Measurements from ENCODE around the gene DMXL2.

DNA sequence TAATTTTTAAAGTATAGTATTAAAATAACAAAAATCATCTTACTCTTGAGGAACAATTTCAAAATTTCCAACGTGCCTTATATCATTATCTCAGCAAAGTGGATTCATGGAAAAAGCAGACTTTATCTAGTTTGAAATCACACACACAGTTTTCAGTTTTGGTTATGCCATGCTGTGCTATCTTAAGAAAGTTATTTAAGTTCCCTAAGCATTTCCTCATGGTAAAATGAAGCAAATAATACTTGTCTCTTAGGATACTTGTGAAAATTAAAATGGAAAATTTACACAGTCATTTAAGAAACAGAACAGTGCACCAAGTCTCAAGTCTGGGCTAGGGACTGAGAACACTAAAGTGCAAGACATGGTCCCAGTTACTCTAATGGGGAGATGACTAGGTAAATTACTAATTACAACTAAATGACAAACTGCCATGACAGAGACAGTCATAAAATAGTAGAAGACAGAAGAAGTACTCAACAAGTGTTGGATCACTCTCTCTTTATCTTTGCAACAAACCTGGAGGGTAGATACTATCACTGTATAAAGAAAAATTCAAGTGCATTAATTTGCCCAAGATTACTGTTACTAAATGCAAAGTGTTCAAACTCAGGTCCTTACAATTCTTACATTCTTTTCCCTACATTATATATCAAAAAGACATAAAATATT, 44.8 kb downstream of the DMXL2 start:
- TF ChIP-seq, protein P1, sequence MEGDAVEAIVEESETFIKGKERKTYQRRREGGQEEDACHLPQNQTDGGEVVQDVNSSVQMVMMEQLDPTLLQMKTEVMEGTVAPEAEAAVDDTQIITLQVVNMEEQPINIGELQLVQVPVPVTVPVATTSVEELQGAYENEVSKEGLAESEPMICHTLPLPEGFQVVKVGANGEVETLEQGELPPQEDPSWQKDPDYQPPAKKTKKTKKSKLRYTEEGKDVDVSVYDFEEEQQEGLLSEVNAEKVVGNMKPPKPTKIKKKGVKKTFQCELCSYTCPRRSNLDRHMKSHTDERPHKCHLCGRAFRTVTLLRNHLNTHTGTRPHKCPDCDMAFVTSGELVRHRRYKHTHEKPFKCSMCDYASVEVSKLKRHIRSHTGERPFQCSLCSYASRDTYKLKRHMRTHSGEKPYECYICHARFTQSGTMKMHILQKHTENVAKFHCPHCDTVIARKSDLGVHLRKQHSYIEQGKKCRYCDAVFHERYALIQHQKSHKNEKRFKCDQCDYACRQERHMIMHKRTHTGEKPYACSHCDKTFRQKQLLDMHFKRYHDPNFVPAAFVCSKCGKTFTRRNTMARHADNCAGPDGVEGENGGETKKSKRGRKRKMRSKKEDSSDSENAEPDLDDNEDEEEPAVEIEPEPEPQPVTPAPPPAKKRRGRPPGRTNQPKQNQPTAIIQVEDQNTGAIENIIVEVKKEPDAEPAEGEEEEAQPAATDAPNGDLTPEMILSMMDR (IDR thresholded peaks at IDR 0.05) = no peak
- no peak for TF ChIP-seq POLR2A (IDR thresholded peaks at IDR 0.05)
- no peak for TF ChIP-seq POLR2AphosphoS5 (IDR thresholded peaks at IDR 0.05; ENCODE audit: insufficient read depth in 1 of 2, low read depth in 1 of 2)
